ENCODE results near the gene OTOF.

The OTOF gene

GRCh38 chr2:26473796-26474195 is 4.1 kb downstream of the OTOF start:
- H3K23ac ChIP-seq (ENCODE audit: low read length), result no peak overlapping the region
- H3K4me2 ChIP-seq (ENCODE audit: low read length), result no peak overlapping the region
- H3K4me1 ChIP-seq (ENCODE audit: control insufficient read depth, low read depth, low read length), result no peaks in the 10 kb centered on the region
- no peaks in the 10 kb centered on the region for H3K36me3 ChIP-seq (ENCODE audit: control insufficient read depth, insufficient read depth, low read length)
- no peak overlapping the region for H2BK5ac ChIP-seq (ENCODE audit: low read length)
- H3K18ac ChIP-seq (ENCODE audit: low read length), result no peak overlapping the region
- H3K79me1 ChIP-seq (ENCODE audit: low read length), result no peaks in the 10 kb centered on the region
- no peaks in the 10 kb centered on the region for H3K27me3 ChIP-seq (ENCODE audit: insufficient read depth, low read length, poor library complexity)
- DNase-seq, result no peak
- H4K8ac ChIP-seq (ENCODE audit: low read depth, low read length), result no peak overlapping the region
- H4K5ac ChIP-seq (ENCODE audit: low read length), result no peak overlapping the region
- no peak overlapping the region for H3K9ac ChIP-seq (ENCODE audit: low read length)
- no peak overlapping the region for H3K4me3 ChIP-seq (ENCODE audit: low read length)
- no peak overlapping the region for H2BK120ac ChIP-seq (ENCODE audit: low read depth, low read length)
- H3K27ac ChIP-seq (ENCODE audit: low read depth, low read length), result no peak overlapping the region
- no peak overlapping the region for H3K56ac ChIP-seq (ENCODE audit: low read length)
- no peak overlapping the region for H3K4ac ChIP-seq (ENCODE audit: low read depth, low read length)
- H2BK15ac ChIP-seq (replicated peaks; ENCODE audit: low read depth), result no peak overlapping the region
- WGBS (ENCODE audit: extremely low coverage, insufficient coverage, low lambda C conversion rate), result no CpG with 5 or more reads among the region's 9 CpGs
- no peak overlapping the region for H2AK5ac ChIP-seq (ENCODE audit: low read length)
- no peaks in the 10 kb centered on the region for H3K79me2 ChIP-seq (ENCODE audit: control insufficient read depth, insufficient read depth, low read length)

- H3K36me3 ChIP-seq (ENCODE audit: control insufficient read depth, insufficient read depth, low read length), result no peaks in the 10 kb centered on the region
- H3K79me1 ChIP-seq (ENCODE audit: low read length), result no peaks in the 10 kb centered on the region
- no peak overlapping the region for H3K27ac ChIP-seq (ENCODE audit: low read depth, low read length)
- no peaks in the 10 kb centered on the region for H3K4me1 ChIP-seq (ENCODE audit: control insufficient read depth, low read depth, low read length)
- no peak for DNase-seq
- no peak overlapping the region for H2BK120ac ChIP-seq (ENCODE audit: low read depth, low read length)
- H4K8ac ChIP-seq (ENCODE audit: low read depth, low read length), result no peak overlapping the region
- H3K18ac ChIP-seq (ENCODE audit: low read length), result no peak overlapping the region
- H2BK15ac ChIP-seq (replicated peaks; ENCODE audit: low read depth), result no peak overlapping the region
- no peak overlapping the region for H2BK5ac ChIP-seq (ENCODE audit: low read length)
- H3K23ac ChIP-seq (ENCODE audit: low read length), result no peak overlapping the region
- H3K79me2 ChIP-seq (ENCODE audit: control insufficient read depth, insufficient read depth, low read length), result no peaks in the 10 kb centered on the region
- H3K9ac ChIP-seq (ENCODE audit: low read length), result no peak overlapping the region
- H3K4ac ChIP-seq (ENCODE audit: low read depth, low read length), result no peak overlapping the region
- no peak overlapping the region for H2AK5ac ChIP-seq (ENCODE audit: low read length)
- H3K4me2 ChIP-seq (ENCODE audit: low read length), result no peak overlapping the region
- H3K27me3 ChIP-seq (ENCODE audit: insufficient read depth, low read length, poor library complexity), result no peaks in the 10 kb centered on the region
- H3K4me3 ChIP-seq (ENCODE audit: low read length), result no peak overlapping the region
- H3K56ac ChIP-seq (ENCODE audit: low read length), result no peak overlapping the region
- WGBS (ENCODE audit: extremely low coverage, insufficient coverage, low lambda C conversion rate), result no CpG with 5 or more reads among the region's 34 CpGs
- H4K5ac ChIP-seq (ENCODE audit: low read length), result no peak overlapping the region
Observed at GRCh38 chr2:26472821-26473655, 4.9 kb downstream of the OTOF start.

- Histone ChIP-seq H2BK15ac (replicated peaks; ENCODE audit: low read depth) (no peak overlapping the region), H3K18ac (ENCODE audit: low read length) (no peak overlapping the region), H2BK5ac (ENCODE audit: low read length) (no peak overlapping the region), H3K9ac (ENCODE audit: low read length) (no peak overlapping the region), H3K4me1 (ENCODE audit: control insufficient read depth, low read depth, low read length) (no peaks in the 10 kb centered on the region), H3K4me3 (ENCODE audit: low read length) (no peak overlapping the region), H3K36me3 (ENCODE audit: control insufficient read depth, insufficient read depth, low read length) (no peaks in the 10 kb centered on the region), H3K56ac (ENCODE audit: low read length) (no peak overlapping the region), H2BK120ac (ENCODE audit: low read depth, low read length) (no peak overlapping the region), H3K27me3 (ENCODE audit: insufficient read depth, low read length, poor library complexity) (no peaks in the 10 kb centered on the region), H4K8ac (ENCODE audit: low read depth, low read length) (no peak overlapping the region), H3K27ac (ENCODE audit: low read depth, low read length) (no peak overlapping the region), H4K5ac (ENCODE audit: low read length) (no peak overlapping the region), H3K4me2 (ENCODE audit: low read length) (no peak overlapping the region), H3K79me1 (ENCODE audit: low read length) (no peaks in the 10 kb centered on the region), H3K23ac (ENCODE audit: low read length) (no peak overlapping the region), H2AK5ac (ENCODE audit: low read length) (no peak overlapping the region), H3K79me2 (ENCODE audit: control insufficient read depth, insufficient read depth, low read length) (no peaks in the 10 kb centered on the region), H3K4ac (ENCODE audit: low read depth, low read length) (no peak overlapping the region)
- WGBS (ENCODE audit: extremely low coverage, insufficient coverage, low lambda C conversion rate), result no CpG with 5 or more reads among the region's 25 CpGs
- DNase-seq, result peak; percentile 51
Observed at GRCh38 chr2:26471766-26472706, 5.9 kb downstream of the OTOF start.

DNA sequence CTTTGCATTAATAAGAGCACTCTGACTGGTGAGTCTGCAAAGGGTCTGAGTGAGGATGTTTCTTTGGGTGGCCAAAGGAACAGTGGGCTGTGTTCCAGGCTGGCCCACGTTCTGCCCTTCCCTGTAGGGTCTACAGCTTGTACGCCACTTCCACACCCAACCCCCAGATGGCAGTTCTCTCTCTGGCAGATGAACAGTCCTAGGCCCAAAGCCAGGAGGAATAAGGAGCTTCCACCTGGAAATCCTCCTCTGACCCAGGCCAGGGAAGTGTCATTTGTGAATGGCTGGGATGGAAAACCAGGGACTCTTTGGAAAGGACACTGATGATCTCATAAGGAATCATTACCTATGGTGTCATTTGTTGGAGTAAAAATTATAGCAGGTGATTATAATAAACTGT is 6.6 kb downstream of the OTOF start:
- H3K4me2 ChIP-seq (ENCODE audit: low read length), result no peak overlapping the region
- H3K56ac ChIP-seq (ENCODE audit: low read length), result no peak overlapping the region
- DNase-seq, result peak; percentile 61
- no peak overlapping the region for H2AK5ac ChIP-seq (ENCODE audit: low read length)
- H2BK5ac ChIP-seq (ENCODE audit: low read length), result no peak overlapping the region
- no peak overlapping the region for H3K27ac ChIP-seq (ENCODE audit: low read depth, low read length)
- no peaks in the 10 kb centered on the region for H3K27me3 ChIP-seq (ENCODE audit: insufficient read depth, low read length, poor library complexity)
- no peak overlapping the region for H3K18ac ChIP-seq (ENCODE audit: low read length)
- no peak overlapping the region for H2BK120ac ChIP-seq (ENCODE audit: low read depth, low read length)
- no peak overlapping the region for H3K4me3 ChIP-seq (ENCODE audit: low read length)
- no peak overlapping the region for H3K23ac ChIP-seq (ENCODE audit: low read length)
- no peak overlapping the region for H2BK15ac ChIP-seq (replicated peaks; ENCODE audit: low read depth)
- H4K5ac ChIP-seq (ENCODE audit: low read length), result no peak overlapping the region
- H4K8ac ChIP-seq (ENCODE audit: low read depth, low read length), result no peak overlapping the region
- H3K79me2 ChIP-seq (ENCODE audit: control insufficient read depth, insufficient read depth, low read length), result no peaks in the 10 kb centered on the region
- no peaks in the 10 kb centered on the region for H3K36me3 ChIP-seq (ENCODE audit: control insufficient read depth, insufficient read depth, low read length)
- no CpG with 5 or more reads among the region's 2 CpGs for WGBS (ENCODE audit: extremely low coverage, insufficient coverage, low lambda C conversion rate)
- no peak overlapping the region for H3K4ac ChIP-seq (ENCODE audit: low read depth, low read length)
- H3K79me1 ChIP-seq (ENCODE audit: low read length), result no peaks in the 10 kb centered on the region
- no peak overlapping the region for H3K9ac ChIP-seq (ENCODE audit: low read length)
- no peaks in the 10 kb centered on the region for H3K4me1 ChIP-seq (ENCODE audit: control insufficient read depth, low read depth, low read length)

DNA sequence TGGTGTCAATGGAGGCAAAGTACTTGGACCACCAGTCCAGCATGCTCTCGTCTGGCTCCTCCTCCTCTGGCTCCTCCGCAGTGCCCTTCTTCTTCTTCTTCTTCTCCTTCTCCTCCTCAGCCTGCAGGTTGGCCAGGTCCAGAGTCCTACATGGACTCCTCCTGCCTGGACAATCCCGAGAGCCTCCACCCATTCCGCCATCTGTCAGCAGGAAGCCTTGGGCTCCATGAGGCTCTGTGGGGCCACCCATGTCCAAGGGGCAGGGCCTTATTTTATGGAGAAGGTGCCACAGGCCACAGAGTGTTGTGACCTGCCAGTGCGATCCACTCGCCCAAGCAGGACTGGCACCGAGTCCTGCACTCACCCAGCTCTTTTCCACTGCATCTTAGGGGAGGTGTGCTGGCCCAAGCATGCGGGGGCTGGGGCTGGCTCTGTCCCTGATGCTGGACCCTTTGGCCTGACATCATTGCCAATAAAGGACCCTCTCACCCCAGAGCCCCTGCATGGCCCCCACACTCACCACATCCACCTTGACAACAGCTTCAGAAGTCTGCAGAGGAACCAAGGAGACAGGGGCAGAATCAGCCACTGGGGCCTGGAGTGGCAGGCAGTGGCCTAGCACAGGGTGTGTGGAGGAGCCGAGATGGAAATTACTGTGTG is 7.2 kb downstream of the OTOF start:
- Histone ChIP-seq H3K56ac (ENCODE audit: low read length) (no peak overlapping the region), H2AK5ac (ENCODE audit: low read length) (no peak overlapping the region), H3K18ac (ENCODE audit: low read length) (no peak overlapping the region), H3K9ac (ENCODE audit: low read length) (no peak overlapping the region), H4K8ac (ENCODE audit: low read depth, low read length) (no peak overlapping the region), H3K27ac (ENCODE audit: low read depth, low read length) (no peak overlapping the region), H4K5ac (ENCODE audit: low read length) (no peak overlapping the region), H3K4ac (ENCODE audit: low read depth, low read length) (no peak overlapping the region), H3K79me1 (ENCODE audit: low read length) (no peaks in the 10 kb centered on the region), H3K4me1 (ENCODE audit: control insufficient read depth, low read depth, low read length) (no peaks in the 10 kb centered on the region), H3K4me2 (ENCODE audit: low read length) (no peak overlapping the region), H3K27me3 (ENCODE audit: insufficient read depth, low read length, poor library complexity) (no peaks in the 10 kb centered on the region), H2BK120ac (ENCODE audit: low read depth, low read length) (no peak overlapping the region), H3K79me2 (ENCODE audit: control insufficient read depth, insufficient read depth, low read length) (no peaks in the 10 kb centered on the region), H3K4me3 (ENCODE audit: low read length) (no peak overlapping the region), H3K23ac (ENCODE audit: low read length) (no peak overlapping the region), H2BK15ac (replicated peaks; ENCODE audit: low read depth) (no peak overlapping the region), H2BK5ac (ENCODE audit: low read length) (no peak overlapping the region), H3K36me3 (ENCODE audit: control insufficient read depth, insufficient read depth, low read length) (no peaks in the 10 kb centered on the region)
- DNase-seq, result no peak
- WGBS (ENCODE audit: extremely low coverage, insufficient coverage, low lambda C conversion rate), result no CpG with 5 or more reads among the region's 9 CpGs

Data from mesendoderm (in vitro differentiated cells).